GM19043 (cell line): ENCODE data around the gene TP53.

Experiments
- ATAC-seq: cut with Tn5 transposase; IDR thresholded peaks from one replicate; pipeline ENCODE4 v1.9.1; 2021; ENCODE audit warnings: low read depth; ENCODE audit not compliant: unreplicated experiment

The TP53 gene

DNA sequence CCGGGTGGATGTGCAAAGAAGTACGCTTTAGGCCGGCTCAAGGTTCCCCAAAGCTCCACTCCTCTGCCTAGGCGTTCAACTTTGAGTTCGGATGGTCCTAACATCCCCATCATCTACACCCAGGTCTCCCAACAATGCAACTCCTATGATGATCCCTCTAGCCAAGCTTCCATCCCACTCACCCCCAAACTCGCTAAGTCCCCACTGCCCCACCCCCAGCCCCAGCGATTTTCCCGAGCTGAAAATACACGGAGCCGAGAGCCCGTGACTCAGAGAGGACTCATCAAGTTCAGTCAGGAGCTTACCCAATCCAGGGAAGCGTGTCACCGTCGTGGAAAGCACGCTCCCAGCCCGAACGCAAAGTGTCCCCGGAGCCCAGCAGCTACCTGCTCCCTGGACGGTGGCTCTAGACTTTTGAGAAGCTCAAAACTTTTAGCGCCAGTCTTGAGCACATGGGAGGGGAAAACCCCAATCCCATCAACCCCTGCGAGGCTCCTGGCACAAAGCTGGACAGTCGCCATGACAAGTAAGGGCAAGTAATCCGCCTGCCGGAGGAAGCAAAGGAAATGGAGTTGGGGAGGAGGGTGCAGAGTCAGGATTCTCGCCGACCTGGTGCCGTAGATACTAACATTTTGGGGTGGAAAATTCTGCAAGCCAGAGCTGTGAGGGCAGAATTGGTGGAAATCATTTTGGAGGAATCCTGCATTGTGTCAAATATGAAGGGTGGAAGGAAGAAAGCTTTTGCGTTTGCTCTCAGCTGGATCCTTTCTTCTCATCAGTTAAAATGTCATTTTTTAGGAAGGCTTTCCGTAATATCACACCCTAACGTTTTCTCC is at the start of gene TP53:
Gene TP53 (minus strand): TSS at position 419 of the 836 bp plus-strand sequence. CDS start 10,896 bp downstream, outside the sequence.
- ATAC-seq = no peak

DNA sequence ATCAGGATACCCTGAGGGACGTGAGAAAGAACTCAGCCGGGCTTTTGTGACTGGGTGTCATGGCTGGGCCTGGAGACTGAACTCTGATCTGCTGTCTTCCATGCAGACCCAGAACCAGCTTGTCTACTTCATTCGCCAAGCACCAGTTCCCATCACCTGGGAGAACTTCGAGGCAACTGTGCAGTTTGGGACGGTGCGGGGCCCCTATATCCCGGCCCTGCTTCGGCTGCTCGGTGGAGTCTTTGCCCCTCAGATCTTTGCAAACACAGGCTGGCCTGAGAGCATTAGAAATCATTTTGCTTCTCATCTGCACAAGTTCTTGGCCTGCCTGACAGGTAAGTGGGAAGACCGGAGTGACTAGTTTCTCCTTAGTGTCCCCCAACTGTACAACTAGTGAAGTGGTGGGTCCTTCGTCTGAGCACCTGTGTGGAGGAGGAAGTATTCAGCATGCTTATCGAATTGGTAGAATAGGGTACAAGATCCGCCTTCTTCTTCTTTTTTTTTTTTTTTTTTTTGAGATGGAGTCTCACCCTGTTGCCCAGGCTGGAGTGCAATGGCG is 45.8 kb upstream of the TP53 start:
- ATAC-seq = no peak

DNA sequence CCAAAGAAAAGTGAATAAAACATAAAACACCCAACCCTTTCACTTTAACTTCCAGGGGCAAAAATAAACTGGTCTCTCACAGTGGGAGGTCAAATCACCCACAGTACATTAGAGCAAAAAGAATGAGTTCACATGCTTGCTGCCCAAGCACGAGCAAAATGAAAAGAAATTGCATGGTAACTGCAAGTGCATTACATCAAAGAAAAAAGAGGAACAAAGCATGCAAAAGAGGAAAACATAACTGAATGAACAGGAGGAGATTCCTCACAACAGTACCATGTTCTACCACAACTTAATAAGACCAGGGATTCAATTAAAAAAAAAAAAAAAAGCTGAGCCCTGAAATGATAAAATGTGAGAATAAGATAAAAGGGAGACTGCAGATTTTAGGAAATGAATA is 42.5 kb upstream of the TP53 start:
- no peak for ATAC-seq

DNA sequence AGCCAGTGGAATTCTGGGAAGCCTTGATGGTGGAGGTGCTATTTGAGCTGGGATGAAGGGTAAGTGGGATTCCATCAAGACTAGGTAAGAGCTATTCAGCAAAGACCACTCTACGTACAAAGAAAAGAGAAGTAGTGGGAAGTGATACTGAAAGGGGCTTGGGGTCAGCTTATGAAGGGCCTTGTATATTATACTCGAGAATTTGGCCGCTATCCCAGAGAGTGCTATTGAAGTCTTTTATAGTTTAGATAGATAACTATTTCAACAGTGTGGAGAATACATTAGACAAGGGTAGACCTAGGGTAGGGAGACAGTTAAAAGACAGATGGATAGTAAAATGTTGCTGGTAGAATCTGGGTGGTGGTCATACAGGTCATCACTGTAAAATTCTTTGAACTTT is 40.6 kb upstream of the TP53 start:
- ATAC-seq = no peak

DNA sequence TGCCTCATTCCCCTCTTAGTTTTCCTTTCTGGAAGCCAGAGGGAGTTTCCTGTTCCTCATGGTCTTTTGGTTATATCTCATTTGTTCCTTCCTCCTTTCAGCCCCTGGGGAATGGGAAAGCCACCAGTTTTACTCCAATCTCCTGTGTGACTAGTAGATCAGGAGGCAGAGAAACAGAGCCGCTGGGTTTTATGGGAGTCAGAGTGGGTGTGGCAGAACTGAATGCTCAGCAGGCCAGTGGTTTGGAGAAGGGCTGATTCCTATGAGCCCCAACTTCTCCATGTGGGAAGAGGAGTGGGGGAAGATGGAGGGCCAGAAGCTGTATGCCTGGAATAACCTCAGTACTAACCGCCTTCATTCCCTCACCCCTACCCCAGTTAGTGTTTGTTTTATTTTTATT is 34.3 kb upstream of the TP53 start:
- ATAC-seq = no peak

DNA sequence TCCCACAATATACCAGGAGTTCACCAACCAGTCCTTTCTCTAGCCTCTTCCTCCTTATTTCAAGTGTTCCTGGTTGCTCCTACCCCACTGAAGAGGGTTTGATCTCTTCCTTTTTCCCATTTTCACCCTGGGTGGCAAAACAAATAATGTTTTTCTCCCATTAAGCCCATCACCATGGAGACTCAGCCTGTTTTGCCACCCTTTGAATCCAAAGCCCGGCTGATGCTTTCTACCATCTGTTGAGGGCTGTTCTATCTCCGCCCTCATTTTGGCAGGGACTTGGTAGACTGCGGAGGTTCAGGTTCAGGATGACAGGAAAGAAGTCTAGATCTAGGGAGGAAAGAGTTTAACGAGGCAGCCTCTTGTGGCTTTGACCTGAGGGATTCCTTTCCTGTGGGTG is 32.8 kb upstream of the TP53 start:
- no peak for ATAC-seq

DNA sequence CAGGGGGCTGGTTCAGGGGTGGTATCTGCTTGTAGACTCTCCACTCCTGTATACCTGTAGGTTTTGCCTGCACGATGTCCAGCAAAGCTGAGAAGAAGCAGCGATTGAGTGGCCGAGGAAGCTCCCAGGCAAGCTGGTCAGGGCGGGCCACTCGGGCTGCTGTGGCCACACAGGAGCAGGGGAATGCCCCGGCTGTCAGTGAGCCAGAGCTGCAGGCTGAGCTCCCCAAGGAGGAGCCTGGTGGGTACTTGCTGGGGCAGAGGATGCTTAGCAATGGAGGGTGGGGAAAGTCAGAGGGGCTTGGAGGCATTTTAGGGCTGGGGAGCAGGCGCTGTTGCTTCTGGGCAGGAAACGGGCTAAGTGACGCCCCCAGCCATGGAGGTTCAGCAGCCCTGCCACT is 32.4 kb upstream of the TP53 start:
- no peak for ATAC-seq

DNA sequence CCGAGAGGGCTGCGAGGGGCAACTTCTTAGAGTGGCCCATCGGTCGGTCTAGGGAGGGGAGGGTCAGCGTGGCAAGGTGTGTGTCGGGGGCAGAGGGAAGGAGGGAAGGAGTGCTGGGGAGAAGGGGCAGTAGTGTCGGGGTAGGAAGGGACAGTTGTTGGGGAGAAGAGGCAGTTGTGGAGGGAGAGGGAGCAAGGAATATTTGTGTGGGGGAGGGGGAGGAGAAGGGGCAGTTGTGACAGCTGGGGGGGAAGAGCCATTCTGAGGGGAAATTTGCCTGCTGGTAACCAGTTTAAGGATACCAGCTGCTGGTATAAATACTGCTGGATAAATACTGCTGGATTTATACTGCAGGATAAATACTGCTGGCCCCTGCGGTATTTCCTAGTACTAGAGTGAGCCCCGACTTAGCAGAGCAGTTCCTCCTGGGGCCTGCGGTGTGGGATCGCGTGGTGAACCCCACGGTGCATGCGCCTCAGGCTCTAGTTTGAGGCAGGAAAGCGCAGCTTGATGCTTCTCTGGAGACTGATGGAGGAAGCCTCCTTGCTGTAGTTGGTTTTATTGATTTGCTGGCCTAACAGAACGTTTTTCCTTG is 30.6 kb upstream of the TP53 start:
- no peak for ATAC-seq

DNA sequence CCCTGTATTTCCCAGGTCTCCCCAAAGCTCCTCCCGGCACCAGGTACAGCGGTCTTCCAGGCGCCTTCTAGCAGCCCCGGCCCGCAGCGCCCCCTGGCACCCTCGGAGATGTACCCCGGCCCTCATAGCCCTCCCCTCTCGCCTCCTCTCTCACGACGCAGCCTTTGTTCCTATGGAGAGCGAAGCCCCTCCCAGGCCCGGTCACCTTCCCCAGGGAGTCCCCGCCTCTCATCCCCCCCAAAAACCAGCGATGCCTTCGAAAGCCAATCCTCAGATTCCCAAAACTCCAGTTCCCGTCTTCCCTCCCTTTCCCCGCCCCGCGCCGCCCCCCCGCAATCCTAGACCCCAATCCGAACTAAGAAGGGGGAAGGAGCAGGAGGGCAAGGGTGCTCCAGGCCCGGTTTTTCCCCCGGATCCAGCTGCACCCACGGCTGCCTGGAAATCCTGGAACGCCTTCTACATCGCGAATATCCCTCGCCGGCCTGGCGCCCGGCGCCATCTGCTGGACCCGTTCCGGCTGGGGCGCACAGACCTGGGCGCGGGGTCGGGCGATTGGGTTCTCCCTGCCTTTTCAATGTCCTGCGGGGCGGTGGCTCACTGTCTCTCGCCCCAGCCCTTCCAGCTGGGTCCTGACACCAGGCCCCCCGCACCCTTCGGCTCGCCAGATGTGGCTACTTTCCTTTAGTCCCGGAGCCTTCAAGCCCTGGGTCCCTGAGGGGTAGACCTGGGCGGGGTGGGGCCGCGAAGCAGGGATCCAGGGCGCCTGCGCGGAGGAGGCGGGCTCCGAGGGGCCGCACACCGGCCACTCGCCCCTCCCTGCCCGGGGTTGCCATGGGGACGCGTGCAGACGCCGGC is 29.8 kb upstream of the TP53 start, which contains the start of gene DNAH2:
Gene DNAH2 (plus strand): TSS at position 844 of the 855 bp plus-strand sequence. CDS start 1,991 bp downstream, outside the sequence.
- ATAC-seq = no peak

DNA sequence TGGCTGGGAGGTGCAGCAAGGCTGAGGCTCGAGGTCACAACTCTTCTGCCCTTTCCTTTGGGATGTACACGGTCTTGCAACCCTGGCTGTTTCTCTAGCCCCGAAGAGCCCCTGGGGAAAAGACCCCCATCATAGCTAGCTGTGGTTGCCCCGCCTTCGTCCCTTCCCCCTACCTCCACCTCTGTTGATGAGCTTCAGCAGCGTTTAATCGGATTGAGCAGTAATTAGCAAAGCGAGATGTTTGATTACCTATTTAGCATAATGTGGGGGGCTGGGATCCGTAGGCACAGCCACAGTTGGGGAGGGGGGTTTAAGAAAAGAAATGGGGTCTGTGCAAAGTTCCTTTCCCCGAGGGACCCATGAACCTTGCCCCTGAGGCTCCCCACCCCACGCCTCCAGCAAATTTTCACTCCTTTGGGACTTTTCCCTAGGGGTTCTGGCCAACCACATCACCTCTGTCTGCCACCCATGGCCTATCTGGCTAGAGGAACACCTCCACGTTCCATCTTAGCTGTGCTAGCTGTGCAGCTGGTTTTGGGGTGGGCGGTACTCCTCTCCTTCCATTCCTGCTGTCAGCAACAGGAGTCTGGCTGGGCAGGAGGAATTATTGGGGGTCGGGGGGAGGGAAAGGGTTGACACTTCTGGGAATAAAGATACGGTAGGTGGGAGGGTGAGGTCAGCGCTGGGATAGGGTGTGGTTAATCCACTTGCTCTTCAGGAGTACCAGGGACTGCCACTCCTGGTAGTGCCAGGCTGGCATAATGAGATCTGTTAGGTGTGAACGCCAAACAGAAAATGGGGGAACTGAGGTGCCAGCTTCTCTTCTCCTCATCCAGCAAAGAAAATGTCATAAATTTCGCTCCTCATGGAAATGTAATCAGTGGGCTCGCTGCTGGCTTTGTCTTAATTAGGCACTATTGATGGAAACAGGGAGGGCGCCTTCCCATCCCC is 28.9 kb upstream of the TP53 start:
- no peak for ATAC-seq

DNA sequence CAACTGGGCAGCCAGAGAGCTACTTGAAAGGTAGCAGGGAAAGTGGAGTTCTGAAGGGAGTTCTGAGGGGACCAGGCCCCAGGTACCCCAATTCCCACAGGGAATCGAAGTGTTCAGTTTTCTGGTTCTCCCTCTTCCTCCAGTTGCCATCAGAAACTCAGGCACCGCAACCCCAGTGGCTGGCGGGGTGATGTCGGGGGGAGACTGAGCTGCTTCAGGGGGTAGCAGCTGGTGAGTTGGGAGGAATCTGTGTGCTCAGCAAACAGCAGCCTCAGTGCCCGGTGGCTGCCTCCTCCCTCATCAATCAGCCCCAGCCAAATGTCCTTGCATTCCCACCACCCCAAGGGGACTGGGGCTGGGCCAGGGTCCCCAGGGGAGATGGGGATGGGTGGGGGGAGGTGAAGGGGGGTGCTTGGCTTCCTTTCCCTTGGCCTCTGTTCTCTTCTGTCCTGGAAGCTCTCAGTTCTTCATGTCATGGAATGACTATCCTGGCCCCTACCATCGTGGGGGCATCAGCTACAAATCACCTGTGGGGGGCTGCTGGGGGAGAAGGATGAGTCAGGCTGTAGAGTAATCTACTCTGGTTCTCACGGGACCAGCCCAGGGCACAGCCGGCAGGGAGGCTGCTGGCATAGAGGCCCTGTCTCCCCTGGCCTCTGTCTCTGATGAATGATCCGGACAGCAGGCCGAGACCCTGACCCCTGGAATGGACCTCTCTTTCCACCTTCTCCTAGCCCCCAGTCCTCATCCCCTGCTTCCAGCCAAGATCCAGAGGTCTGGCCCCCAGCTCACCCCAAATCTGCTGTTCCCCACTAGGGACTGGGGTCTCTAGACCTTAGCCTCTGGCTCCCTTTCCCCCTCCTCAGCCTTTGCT is 27.7 kb upstream of the TP53 start:
- no peak for ATAC-seq

DNA sequence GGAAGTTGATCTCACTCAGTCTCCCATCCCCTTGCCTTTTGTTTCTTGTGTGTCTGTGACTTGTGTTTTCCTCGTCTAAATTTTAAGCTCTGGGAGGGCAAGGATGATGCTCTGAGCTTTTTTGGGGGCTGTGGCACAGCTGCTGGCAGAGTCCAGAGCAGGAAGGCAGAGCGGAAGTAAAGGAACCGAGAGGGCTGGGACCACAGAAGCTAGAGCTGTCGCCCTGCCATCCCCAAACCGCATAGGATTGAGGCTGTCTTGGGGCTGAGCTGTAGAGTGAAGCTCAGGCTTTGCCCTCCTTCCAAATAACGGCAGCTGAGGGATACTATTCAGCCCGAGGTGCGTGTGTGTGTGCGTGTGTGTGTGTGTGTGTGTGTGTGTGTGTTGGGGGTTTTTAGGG is 26.5 kb upstream of the TP53 start:
- no peak for ATAC-seq

DNA sequence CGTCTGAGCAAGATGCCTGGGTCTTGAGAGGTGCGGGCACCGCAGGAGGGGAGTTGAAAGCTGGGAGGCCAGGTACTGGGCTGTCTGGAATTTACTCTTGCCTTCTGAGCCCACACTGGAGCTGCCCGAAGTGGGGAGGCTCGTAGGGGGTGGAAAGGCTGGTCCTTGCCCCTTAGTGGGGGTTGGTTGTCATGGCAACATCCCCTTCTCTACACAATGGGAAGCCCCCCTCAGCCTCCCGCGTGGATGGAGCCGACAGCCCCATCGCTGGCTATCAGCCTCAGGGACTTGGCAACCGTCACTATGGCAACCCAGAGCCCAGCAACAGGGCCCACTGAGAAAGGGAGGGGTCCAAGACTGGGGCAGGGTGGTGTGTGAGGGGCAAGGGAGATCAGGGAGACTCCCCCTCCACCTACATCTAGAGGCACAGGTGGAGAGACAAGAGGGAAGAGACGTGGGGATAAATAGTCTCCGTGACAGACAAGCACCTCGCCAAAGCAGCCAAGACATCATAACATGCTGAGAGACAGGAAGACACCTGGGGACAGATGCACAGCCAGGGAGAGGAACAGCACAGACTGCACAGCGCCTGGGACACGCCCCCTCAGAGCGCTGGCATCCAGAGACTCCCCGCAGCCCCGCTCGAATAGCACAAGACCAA is 25.0 kb upstream of the TP53 start:
- no peak for ATAC-seq

DNA sequence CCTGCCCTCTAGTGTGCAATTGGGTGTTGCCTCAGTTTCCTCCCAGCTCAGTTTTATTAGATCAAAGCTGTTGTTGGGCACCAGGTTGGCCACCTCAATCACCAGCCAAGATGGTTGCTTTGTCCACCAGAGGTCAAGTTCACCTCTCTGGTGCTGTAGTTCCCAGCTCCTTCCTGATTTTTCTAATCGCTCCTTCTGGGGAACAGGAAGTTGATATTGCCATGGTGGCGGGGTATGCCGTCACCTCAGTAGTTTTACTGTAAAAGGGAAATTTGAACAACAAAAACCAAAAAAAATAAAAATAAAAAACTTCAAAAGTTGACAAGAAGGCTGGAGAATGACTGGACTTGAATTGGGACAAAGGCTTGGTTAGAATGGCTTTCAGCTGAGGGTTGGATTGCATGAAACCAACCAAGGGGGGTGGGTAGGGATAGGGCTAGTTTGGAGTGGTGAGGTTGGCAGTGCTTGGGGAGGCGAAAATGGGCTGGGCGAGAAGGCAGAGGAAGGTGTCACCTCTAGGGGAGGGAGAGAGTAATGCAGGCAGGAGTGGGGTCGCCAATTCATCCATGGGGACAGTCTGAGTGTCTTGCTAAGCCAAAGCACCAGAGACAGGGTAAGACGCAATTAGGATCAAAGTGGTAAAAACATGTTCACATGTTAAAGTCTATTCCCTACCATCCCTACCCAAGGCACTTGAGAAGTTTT is 23.9 kb upstream of the TP53 start:
- no peak for ATAC-seq

DNA sequence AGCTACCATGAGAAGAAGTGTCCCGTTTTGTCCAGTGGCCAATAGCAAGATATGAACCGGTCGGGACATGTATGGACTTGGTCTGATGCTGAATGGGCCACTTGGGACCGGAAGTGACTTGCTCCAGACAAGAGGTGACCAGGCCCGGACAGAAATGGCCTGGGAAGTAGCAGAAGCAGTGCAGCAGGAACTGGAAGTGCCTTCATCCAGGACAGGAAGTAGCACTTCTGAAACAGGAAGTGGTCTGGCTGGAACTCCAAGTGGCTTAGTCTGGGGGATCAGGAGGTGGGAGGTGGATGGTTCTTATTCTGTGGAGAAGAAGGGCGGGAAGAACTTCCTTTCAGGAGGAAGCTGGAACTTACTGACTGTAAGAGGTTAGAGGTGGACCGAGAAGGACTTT is 23.0 kb upstream of the TP53 start:
- no peak for ATAC-seq

DNA sequence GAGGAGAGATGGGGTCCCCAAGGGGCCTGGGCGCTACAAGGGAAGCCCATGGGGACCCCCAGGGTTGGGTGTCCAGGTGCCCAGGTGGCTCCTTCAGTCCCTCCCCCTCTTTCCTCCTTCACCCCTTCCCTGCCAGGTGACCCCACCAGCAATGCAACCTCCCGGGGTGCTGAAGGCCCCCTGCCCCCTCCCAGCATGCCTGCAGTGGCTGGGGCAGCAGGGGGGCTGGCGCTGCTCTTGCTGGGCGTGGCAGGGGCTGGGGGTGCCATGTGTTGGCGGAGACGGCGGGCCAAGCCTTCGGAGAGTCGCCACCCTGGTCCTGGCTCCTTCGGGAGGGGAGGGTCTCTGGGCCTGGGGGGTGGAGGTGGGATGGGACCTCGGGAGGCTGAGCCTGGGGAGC is 21.7 kb upstream of the TP53 start:
- ATAC-seq = no peak

DNA sequence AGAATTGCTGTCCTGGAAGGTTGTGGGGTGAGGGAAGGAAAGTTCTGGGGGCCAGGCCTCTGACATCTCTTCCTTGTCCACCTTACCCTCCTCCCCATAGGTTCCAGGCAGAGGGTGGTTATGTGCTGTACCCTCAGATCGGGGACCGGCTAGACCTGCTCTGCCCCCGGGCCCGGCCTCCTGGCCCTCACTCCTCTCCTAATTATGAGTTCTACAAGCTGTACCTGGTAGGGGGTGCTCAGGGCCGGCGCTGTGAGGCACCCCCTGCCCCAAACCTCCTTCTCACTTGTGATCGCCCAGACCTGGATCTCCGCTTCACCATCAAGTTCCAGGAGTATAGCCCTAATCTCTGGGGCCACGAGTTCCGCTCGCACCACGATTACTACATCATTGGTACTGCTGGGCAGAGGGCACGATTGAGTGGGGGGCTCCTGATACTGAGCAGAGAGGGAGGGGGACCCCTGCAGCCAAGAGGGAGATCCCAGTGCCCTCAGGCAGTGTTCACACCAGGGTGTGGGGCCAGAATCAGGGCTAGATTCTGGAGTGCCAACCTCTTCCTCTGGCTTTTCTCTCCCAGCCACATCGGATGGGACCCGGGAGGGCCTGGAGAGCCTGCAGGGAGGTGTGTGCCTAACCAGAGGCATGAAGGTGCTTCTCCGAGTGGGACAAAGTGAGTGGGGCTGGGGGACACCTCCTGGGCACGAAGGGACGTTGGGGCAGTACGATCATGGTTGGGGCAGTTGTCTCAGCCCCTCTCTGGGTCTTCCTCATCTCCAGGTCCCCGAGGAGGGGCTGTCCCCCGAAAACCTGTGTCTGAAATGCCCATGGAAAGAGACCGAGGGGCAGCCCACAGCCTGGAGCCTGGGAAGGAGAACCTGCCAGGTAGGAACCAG is 20.8 kb upstream of the TP53 start:
- no peak for ATAC-seq
